PC-9 (cell line): ENCODE data around the gene TMEM131L.

Experiments
- EZH2 ChIP-seq: fragments of 200-600 bp; sonication (generic); IDR thresholded peaks from 2 replicates; pipeline ENCODE4 v1.8.0; 2017; ENCODE audit warnings: antibody characterized with exemption, low read depth
- TF ChIP-seq, protein P1 (sequence below): fragments of 200-600 bp; sonication (generic); conservative IDR thresholded peaks from 2 replicates; pipeline ENCODE4 v1.6.1; 2017; ENCODE audit warnings: mixed run types, antibody characterized with exemption, mild to moderate bottlenecking, moderate library complexity

DNA sequence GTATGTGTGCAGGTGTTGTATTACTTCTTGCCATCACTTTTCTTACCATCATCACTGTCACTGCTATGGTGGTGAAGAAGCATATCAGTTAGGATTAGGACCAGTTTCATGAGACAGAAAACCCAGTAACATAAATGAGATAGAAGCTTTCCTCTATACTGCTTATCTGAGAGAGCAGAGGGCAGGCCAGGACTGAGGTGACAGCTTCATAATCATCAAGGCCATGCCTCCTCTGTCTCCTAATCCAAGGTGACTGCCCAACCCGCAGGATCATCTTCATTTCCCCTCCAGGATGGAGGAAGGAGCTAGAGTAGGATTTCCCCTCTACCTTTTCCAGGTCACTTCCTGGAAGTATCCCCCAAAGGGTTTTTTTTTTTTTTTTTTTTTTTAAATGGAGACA is 35.4 kb downstream of the TMEM131L start:
- no peak for TF ChIP-seq EZH2
- TF ChIP-seq, protein P1, sequence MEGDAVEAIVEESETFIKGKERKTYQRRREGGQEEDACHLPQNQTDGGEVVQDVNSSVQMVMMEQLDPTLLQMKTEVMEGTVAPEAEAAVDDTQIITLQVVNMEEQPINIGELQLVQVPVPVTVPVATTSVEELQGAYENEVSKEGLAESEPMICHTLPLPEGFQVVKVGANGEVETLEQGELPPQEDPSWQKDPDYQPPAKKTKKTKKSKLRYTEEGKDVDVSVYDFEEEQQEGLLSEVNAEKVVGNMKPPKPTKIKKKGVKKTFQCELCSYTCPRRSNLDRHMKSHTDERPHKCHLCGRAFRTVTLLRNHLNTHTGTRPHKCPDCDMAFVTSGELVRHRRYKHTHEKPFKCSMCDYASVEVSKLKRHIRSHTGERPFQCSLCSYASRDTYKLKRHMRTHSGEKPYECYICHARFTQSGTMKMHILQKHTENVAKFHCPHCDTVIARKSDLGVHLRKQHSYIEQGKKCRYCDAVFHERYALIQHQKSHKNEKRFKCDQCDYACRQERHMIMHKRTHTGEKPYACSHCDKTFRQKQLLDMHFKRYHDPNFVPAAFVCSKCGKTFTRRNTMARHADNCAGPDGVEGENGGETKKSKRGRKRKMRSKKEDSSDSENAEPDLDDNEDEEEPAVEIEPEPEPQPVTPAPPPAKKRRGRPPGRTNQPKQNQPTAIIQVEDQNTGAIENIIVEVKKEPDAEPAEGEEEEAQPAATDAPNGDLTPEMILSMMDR: no peak
